NCI-H748 (cell line): ENCODE measurements around the gene MROH9.

Experiments used
- DNase-seq: peaks from one replicate; lab custom pipeline; 2025; ENCODE audit not compliant: unreplicated experiment; lab: John Stamatoyannopoulos, UW

MROH9 gene

GRCh38 chr1:171081314-171081753 lies 146.0 kb downstream of the MROH9 start:
- peak; percentile 8 for DNase-seq

- DNase-seq = no peak
Observed at GRCh38 chr1:171081763-171082201, 146.4 kb downstream of the MROH9 start.

DNA sequence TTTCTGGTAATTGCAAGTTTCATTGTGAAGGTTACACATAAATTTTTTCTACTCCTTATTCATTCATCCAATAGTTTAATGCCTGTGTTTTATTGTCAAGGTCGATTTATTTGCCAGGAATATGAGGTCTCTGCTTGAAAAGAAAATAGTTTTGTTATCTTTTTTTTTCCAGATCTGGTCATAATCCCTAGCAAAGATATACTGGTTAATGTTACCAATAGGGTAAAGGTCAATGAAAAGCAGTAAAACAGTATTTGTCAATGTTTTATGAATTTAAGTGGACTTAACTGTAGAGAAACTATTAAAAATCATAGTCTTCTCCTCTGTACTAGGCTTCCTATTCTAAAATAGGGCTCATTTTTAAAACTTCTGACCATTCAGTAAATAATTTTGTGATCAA lies 147.3 kb downstream of the MROH9 start:
- no peak for DNase-seq

- DNase-seq = no peak
Observed at GRCh38 chr1:171083222-171083621, 147.9 kb downstream of the MROH9 start.

DNA sequence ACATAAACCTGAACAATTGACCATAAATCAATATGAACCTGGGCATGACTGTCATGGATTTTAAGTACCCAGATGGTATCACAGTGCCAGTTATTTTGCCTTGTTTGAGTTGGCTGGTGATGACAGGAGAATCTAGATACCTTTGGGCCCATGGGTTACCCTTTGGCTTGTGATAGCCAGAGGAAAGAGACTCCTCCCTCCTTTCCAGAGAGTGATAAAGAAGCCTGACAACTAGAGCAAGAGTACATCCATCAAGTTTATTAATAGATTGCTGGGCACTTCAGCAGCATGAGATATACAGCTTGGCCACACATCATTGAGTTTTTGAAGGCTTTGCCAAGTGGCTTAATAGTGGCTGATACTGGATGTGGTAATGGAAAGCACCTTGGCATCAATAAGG lies 148.8 kb downstream of the MROH9 start:
- no peak for DNase-seq

GRCh38 chr1:171084870-171085269 lies 149.5 kb downstream of the MROH9 start:
- no peak for DNase-seq

- DNase-seq = no peak
Observed at GRCh38 chr1:171087896-171088295, 152.6 kb downstream of the MROH9 start.

GRCh38 chr1:171090604-171091003 lies 155.3 kb downstream of the MROH9 start, which contains the start of gene FMO3:
Gene FMO3, plus strand, starts transcription at chr1:171090905. Its CDS starts 1,754 bp downstream, at chr1:171092659.
- DNase-seq = no peak

GRCh38 chr1:171103862-171104261 lies 168.5 kb downstream of the MROH9 start:
- DNase-seq = no peak

GRCh38 chr1:171107262-171107940 lies 172.1 kb downstream of the MROH9 start:
- DNase-seq = no peak

- no peak for DNase-seq
Observed at GRCh38 chr1:171107969-171108368, 172.6 kb downstream of the MROH9 start.

DNA sequence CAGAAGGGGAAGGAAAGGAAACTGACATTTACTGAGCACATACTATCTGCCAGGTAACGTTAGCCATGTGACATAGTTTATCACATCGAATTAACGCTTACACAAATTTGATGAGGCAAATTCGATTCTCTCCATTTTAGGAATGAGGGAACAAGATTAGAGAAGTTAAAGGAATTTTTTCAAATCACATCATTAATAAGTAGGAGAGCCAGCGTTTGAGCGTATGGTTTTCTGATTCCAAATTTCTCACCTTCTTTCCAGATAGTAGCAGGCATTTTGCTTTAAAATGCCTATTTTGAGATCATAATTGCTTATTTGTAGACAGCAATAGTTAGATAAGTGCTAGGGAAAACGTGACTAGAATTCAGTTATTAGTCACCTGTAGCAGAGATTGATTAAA lies 174.6 kb downstream of the MROH9 start:
- no peak for DNase-seq

DNA sequence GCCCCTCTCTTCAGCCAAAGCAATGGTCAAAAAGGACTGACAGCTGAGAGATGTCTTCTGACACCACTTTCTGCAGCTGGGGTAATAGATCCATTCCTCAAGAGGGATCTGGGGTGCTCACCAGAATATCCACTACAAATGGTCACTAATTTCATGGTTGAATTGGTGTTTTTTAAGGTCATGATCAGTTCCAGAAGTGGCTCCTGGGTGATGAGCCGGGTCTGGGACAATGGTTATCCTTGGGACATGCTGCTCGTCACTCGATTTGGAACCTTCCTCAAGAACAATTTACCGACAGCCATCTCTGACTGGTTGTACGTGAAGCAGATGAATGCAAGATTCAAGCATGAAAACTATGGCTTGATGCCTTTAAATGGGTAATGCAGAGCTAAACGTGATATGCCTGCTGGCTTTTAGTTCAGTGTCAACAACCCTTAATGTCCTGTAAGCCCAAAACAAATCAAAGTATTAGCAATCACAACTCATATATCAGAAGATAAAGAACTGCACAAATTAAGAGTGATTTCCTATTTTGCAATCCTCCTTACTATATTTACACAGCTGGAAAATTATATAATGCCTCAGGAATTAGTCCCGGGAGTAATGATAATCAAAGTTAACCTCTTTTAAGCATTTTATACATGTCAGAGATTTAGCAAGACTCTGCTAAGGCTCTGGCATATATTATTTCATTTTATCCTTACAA lies 175.4 kb downstream of the MROH9 start:
- DNase-seq = peak; percentile 28

- DNase-seq = no peak
Observed at GRCh38 chr1:171112119-171112518, 176.8 kb downstream of the MROH9 start.

DNA sequence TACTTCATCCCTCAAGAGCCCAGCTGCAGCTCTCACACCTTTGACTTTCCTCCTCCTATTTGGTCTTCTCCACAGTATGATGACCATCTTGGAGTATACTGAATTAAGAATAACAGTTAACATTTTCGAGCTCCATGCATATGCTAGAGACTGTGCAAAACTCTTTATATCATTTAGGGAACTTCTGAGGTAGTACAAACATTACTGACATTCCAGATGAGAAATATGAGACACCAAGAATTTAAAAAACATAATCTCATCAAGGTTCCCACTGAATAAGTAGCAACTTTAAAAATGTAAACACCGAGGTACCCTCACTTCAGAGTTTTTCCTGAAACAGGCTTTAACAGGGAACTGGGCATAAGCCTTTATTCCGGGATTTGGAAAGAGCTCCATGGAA lies 178.0 kb downstream of the MROH9 start:
- no peak for DNase-seq
